Neuronal stem cell (in vitro differentiated cells): ENCODE data around the gene TMEM147.

Source experiments
- DNase-seq: peaks from one replicate; pipeline ENCODE4 v3.0.0-alpha.2; 2013; ENCODE audit warnings: low spot score
- H2AFZ ChIP-seq: one replicate; pipeline ENCODE4 v1.6.1; 2013; ENCODE audit warnings: mild to moderate bottlenecking, low read length, inconsistent platforms
- H2AK5ac ChIP-seq: 2 replicates; pipeline ENCODE4 v1.6.1; 2013; ENCODE audit warnings: low read depth, mild to moderate bottlenecking, inconsistent platforms, low read length, moderate library complexity, mixed read lengths
- H2BK120ac ChIP-seq: 2 replicates; pipeline ENCODE4 v1.6.1; 2013; ENCODE audit warnings: low read depth, mild to moderate bottlenecking, inconsistent platforms, low read length, moderate library complexity, mixed read lengths
- H2BK12ac ChIP-seq: one replicate; pipeline ENCODE4 v1.6.1; 2013; ENCODE audit warnings: low read length, inconsistent platforms
- H2BK15ac ChIP-seq: 2 replicates; pipeline ENCODE4 v1.6.1; 2013; ENCODE audit warnings: mild to moderate bottlenecking, low read length, inconsistent platforms, mixed read lengths
- H2BK5ac ChIP-seq: one replicate; pipeline ENCODE4 v1.6.1; 2013; ENCODE audit warnings: inconsistent platforms, mild to moderate bottlenecking, low read length, moderate library complexity
- H3K14ac ChIP-seq: one replicate; pipeline ENCODE4 v1.6.1; 2013; ENCODE audit warnings: low read length, inconsistent platforms
- H3K18ac ChIP-seq: 2 replicates; pipeline ENCODE4 v1.6.1; 2013; ENCODE audit warnings: low read length, inconsistent platforms
- H3K23ac ChIP-seq: 2 replicates; pipeline ENCODE4 v1.6.1; 2013; ENCODE audit warnings: low read depth, mild to moderate bottlenecking, mixed read lengths, low read length, inconsistent platforms; ENCODE audit not compliant: poor library complexity
- H3K27ac ChIP-seq: replicated peaks from 3 replicates; pipeline ENCODE4 v1.5.1; 2013; ENCODE audit warnings: low read length, inconsistent platforms
- H3K27me3 ChIP-seq, 3 experiments: 2 replicates each; pipeline ENCODE4 v1.6.1; 2013; ENCODE audit warnings: low read length in 3 of 3, mild to moderate bottlenecking in 2 of 3, inconsistent platforms in 1 of 3, low read depth in 1 of 3, mixed read lengths in 1 of 3, moderate library complexity in 1 of 3; ENCODE audit not compliant: control insufficient read depth in 3 of 3, insufficient read depth in 3 of 3
- H3K36me3 ChIP-seq, 2 donors: replicated peaks in 1 of 2; 2 replicates each; pipeline ENCODE4 v1.6.1; 2013; ENCODE audit warnings: low read length in 2 of 2; ENCODE audit not compliant: control insufficient read depth in 2 of 2, insufficient read depth in 2 of 2
- H3K4ac ChIP-seq: 2 replicates; pipeline ENCODE4 v1.6.1; 2013; ENCODE audit warnings: inconsistent platforms, mild to moderate bottlenecking, low read length, moderate library complexity
- H3K4me1 ChIP-seq, 2 donors: 1 replicate in 1 of 2; 2 replicates in 1 of 2; pipeline ENCODE4 v1.6.1; 2013; ENCODE audit warnings: low read length in 2 of 2, low read depth in 1 of 2; ENCODE audit not compliant: control insufficient read depth in 2 of 2, insufficient read depth in 1 of 2
- H3K4me2 ChIP-seq: one replicate; pipeline ENCODE4 v1.6.1; 2013; ENCODE audit warnings: mild to moderate bottlenecking, low read length, inconsistent platforms; ENCODE audit not compliant: insufficient read depth, poor library complexity, severe bottlenecking
- H3K4me3 ChIP-seq, 2 donors: 2 replicates each; pipeline ENCODE4 v1.5.1; 2013; ENCODE audit warnings: low read length in 2 of 2, mild to moderate bottlenecking in 2 of 2, inconsistent platforms in 1 of 2, moderate library complexity in 1 of 2
- H3K79me1 ChIP-seq: one replicate; pipeline ENCODE4 v1.6.1; 2013; ENCODE audit warnings: low read depth, mild to moderate bottlenecking, inconsistent platforms, low read length, moderate library complexity
- H3K9ac ChIP-seq: one replicate; pipeline ENCODE4 v1.6.1; 2013; ENCODE audit warnings: mild to moderate bottlenecking, low read depth, low read length, inconsistent platforms; ENCODE audit not compliant: poor library complexity
- H3K9me3 ChIP-seq, 2 donors: replicated peaks in 1 of 2; 2 replicates each; pipeline versions ENCODE3 to v1.6.1; 2013; ENCODE audit warnings: low read length in 2 of 2, mild to moderate bottlenecking in 2 of 2, inconsistent platforms in 1 of 2, low read depth in 1 of 2, mixed read lengths in 1 of 2, moderate library complexity in 1 of 2; ENCODE audit not compliant: control insufficient read depth in 2 of 2, insufficient read depth in 1 of 2
- H4K8ac ChIP-seq: one replicate; pipeline ENCODE4 v1.6.1; 2013; ENCODE audit warnings: low read depth, mild to moderate bottlenecking, inconsistent platforms, low read length, moderate library complexity
- H4K91ac ChIP-seq: one replicate; pipeline ENCODE4 v1.6.1; 2013; ENCODE audit warnings: low read length, low read depth, mild to moderate bottlenecking, inconsistent platforms; ENCODE audit not compliant: poor library complexity
- WGBS, 2 donors: extraction: QIAGEN DNeasy Blood & Tissue Kit; methylation state at CpG; one replicate each; pipeline ENCODE4 v1.1.7; 2013; ENCODE audit warnings: missing lambda C conversion rate in 2 of 2, mixed read lengths in 1 of 2; ENCODE audit not compliant: insufficient read length in 2 of 2, insufficient replicate concordance in 1 of 2; ENCODE audit errors: extremely low coverage in 2 of 2; 5-methylcytosine and 5-hydroxymethylcytosine counted together

TMEM147 gene

DNA sequence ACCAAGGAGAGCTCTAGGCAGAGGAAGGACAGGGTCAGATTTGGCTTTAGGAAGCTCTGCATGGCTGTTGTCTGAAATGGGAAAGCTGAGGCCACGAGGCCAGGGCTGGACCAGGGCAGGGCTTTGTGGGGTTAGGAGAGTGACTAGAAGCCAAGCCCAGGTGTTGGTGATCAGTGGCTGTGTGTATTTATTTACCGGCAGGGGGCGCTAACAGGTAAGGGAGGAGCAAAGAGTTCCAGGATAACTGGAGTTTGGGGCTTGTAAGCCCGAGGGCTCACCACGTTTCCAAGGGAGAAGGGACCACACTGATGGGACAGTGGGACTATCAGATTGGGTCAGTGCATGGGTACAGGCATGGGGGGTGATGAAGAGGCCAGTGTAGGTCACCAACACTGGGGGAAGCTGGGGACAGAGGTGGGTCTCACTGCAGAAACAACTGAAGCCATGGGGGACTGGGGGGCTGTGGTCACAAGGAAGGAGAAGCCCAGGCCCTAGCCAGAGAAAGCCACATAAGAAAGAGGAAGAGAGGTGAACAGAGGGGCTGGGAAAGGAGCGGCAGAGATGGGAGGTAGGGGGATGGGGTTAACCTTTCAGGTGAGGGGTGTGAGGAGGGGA is 3.9 kb downstream of the TMEM147 start:
- Histone ChIP-seq H2AK5ac (no peak overlapping the region), H2BK5ac (no peak overlapping the region), H3K36me3 (peaks cover 12 to 27% of the 10 kb centered on the region in 2 donors), H2BK15ac (no peak overlapping the region), H2BK120ac (no peak overlapping the region), H3K4me2 (no peak overlapping the region), H2BK12ac (no peak overlapping the region), H3K4me3 (no peak overlapping the region), H3K9me3 (no peaks in the 10 kb centered on the region), H2AFZ (no peak overlapping the region), H3K23ac (no peak overlapping the region), H3K4me1 (peaks cover 5 to 8% of the 10 kb centered on the region in 2 donors), H3K27me3 (peaks cover 0 to 2% (median 0%) of the 10 kb centered on the region in 3 experiments), H3K14ac (no peak overlapping the region), H4K8ac (peak overlapping the region; percentile 83), H3K4ac (no peak overlapping the region), H3K27ac (no peak overlapping the region), H3K18ac (no peak overlapping the region), H3K79me1 (peaks cover 4% of the 10 kb centered on the region), H3K9ac (no peak overlapping the region), H4K91ac (no peak overlapping the region)
- no CpG with 5 or more reads among the region's 6 CpGs for WGBS, 2 donors
- peak; percentile 80 for DNase-seq

DNA sequence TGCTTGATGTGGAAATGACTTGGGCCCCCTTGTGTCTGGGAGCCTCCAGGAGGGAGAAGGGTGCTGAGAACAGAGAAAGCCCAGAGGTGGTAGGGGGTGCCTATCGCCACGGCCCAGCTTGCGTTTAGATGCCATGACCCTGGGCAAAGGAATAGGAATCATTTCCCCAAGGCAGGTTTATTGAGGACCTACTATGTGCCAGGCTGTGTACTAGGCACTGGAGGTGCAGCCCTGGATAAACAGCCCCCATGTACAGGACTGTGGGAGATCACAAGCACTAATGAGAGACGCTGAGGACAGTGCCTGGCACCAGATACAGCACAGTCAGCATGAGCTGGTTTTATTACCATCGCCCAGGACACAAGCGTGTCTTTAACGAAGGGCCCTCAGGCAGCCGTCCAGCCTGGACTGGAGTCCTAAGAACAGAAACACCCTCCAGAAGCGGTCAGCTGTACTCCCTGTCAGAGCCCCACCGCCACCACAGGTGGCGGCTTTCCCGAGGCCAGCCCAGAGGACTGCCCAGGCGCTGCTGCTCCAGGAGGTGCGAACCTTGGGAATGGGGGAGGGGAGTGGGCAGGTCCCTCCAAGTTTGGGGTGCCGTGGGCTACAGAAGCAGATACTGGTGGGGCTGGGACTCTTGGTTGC is 4.6 kb downstream of the TMEM147 start:
- H3K14ac ChIP-seq: no peak overlapping the region
- H2BK120ac ChIP-seq: no peak overlapping the region
- no peaks in the 10 kb centered on the region for H3K79me1 ChIP-seq
- no peak overlapping the region for H4K91ac ChIP-seq
- WGBS, 2 donors: no CpG with 5 or more reads among the region's 15 CpGs
- H2BK12ac ChIP-seq: no peak overlapping the region
- H3K23ac ChIP-seq: no peak overlapping the region
- H2AK5ac ChIP-seq: no peak overlapping the region
- H2BK5ac ChIP-seq: no peak overlapping the region
- no peaks in the 10 kb centered on the region for H3K9me3 ChIP-seq
- no peak overlapping the region for H3K4ac ChIP-seq
- H3K4me1 ChIP-seq: peaks cover 5 to 6% of the 10 kb centered on the region in 2 donors
- no peak overlapping the region for H3K9ac ChIP-seq
- H3K27ac ChIP-seq: no peak overlapping the region
- H3K36me3 ChIP-seq: peaks cover 12 to 27% of the 10 kb centered on the region in 2 donors
- H3K4me3 ChIP-seq: no peak overlapping the region
- no peak for DNase-seq
- H4K8ac ChIP-seq: no peak overlapping the region
- no peak overlapping the region for H3K18ac ChIP-seq
- H3K4me2 ChIP-seq: no peak overlapping the region
- H3K27me3 ChIP-seq: peaks cover 0 to 9% (median under 1%) of the 10 kb centered on the region in 3 experiments
- H2AFZ ChIP-seq: no peak overlapping the region
- H2BK15ac ChIP-seq: peak overlapping the region; percentile 1

DNA sequence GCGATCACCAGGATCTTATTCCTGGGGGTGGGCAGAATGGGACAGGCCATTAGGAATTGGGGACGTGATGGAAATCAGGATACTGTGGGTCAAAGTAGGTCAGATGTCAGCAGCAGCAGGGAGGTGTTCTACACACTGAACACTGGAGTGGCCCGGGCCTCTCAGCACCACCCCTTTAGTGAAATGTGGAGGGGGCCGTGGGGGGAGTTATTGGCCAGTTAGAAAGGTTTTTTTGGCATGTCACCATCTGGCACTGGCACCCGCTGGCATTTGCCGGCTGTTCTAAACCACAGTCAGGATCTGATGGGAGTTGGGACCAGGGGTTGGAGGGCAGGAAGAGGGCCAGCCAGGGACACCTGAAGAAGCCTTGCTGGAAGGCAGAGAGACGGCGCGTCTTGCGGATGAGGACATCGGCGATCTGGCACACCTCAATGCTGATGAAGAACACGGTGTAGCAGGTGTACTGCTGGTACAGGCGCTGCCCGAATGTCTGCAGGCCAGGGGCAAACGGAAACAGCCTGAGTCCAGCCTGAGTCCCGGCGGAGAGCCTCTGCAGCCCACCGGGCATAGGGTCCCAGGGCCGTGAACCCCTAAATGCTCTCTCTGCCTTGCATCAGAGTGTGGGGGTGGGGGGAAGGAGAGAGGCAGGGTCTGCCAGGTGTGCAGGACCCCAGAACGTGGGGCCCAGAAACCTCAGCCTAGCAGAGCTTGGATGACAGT is 5.8 kb downstream of the TMEM147 start:
- Histone ChIP-seq H3K4me1 (peaks cover 2 to 4% of the 10 kb centered on the region in 2 donors), H3K36me3 (peaks cover 12 to 27% of the 10 kb centered on the region in 2 donors), H3K4me3 (no peak overlapping the region), H3K9ac (peak overlapping the region; percentile 64), H3K23ac (peak overlapping the region; percentile 57), H3K27ac (no peak overlapping the region), H3K18ac (no peak overlapping the region), H3K4ac (no peak overlapping the region), H3K4me2 (no peak overlapping the region), H4K91ac (no peak overlapping the region), H2BK12ac (no peak overlapping the region), H3K27me3 (peaks cover 0 to 16% (median 2%) of the 10 kb centered on the region in 3 experiments), H2BK120ac (no peak overlapping the region), H2BK15ac (no peak overlapping the region), H3K79me1 (no peaks in the 10 kb centered on the region), H2AFZ (no peak overlapping the region), H3K14ac (no peak overlapping the region), H2BK5ac (no peak overlapping the region), H4K8ac (no peak overlapping the region), H2AK5ac (no peak overlapping the region), H3K9me3 (no peaks in the 10 kb centered on the region)
- DNase-seq: no peak
- no CpG with 5 or more reads among the region's 21 CpGs for WGBS, 2 donors
